HCT116 (cell line): Measurements from ENCODE around the gene DDX3X. TPM values are rescaled to one million over a fixed set of nuclear protein-coding genes. Genes with fewer than 3 reads are reported as not detected.

Experiments used
- ATAC-seq: fragments of 200-7000 bp; cut with Tn5 transposase; 2 replicates; pipeline ENCODE4 v1.9.1; 2020; ENCODE audit warnings: mild to moderate bottlenecking, moderate library complexity
- BruUV-seq: library from RNA; stranded (reverse); fragments of 400-500 nt; replicated peaks from 2 replicates; lab custom pipeline; 2021; lab: Mats Ljungman, UMichigan
- CTCF ChIA-PET: fragments of 300-600 bp; sonication (Branson Sonifier 250); formaldehyde crosslinking; loops from one replicate; lab custom pipeline; 2021; ENCODE audit warnings: antibody characterized with exemption; lab: Charles Lee
- POLR2A ChIA-PET: fragments of 300-600, 350-600 bp; sonication (Branson Sonifier 250); formaldehyde crosslinking; loops from one replicate; lab custom pipeline; 2021; ENCODE audit warnings: antibody characterized with exemption; lab: Charles Lee
- RAD21 ChIA-PET, 2 experiments: fragments of 300-600 bp; sonication (Branson Sonifier 250); formaldehyde crosslinking; loops; one replicate each; lab custom pipeline; 2023; ENCODE audit warnings: low total read pairs in 2 of 2; ENCODE audit not compliant: uncharacterized antibody in 2 of 2, unreplicated experiment in 2 of 2, low non-redundant PET in 1 of 2; lab: Charles Lee
- DNase-seq: peaks from one replicate; pipeline ENCODE4 v3.0.0-alpha.2; 2010; ENCODE audit warnings: low read depth, low spot score
- H2AFZ ChIP-seq: fragments of 200-600 bp; shearing (Covaris generic), sonication (generic); 2 replicates; pipeline ENCODE4 v1.6.1; 2017; ENCODE audit warnings: low read depth, mixed run types, mixed read lengths, antibody characterized with exemption, low read length; ENCODE audit not compliant: poor library complexity, severe bottlenecking
- H3K27ac ChIP-seq: 2 replicates; pipeline ENCODE4 v1.5.1; 2012; ENCODE audit warnings: low read depth, low read length
- H3K27me3 ChIP-seq: fragments of 200-600 bp; sonication (generic); 2 replicates; pipeline ENCODE4 v1.6.1; 2016; ENCODE audit warnings: mixed run types, low read length, mixed read lengths; ENCODE audit not compliant: insufficient read depth
- H3K36me3 ChIP-seq, 2 experiments: fragments of 200-500 bp in 1 of 2; fragments of 200-600 bp in 1 of 2; sonication (Bioruptor generic) in 1 of 2; sonication (generic) in 1 of 2; 2 replicates each; pipeline versions ENCODE4 v1.5.1 to v1.6.1; 2014 to 2016; ENCODE audit warnings: low read length in 2 of 2, inconsistent platforms in 1 of 2, mixed read lengths in 1 of 2, mixed run types in 1 of 2; ENCODE audit not compliant: insufficient read depth in 2 of 2, control insufficient read depth in 1 of 2
- H3K4me1 ChIP-seq, 2 experiments: fragments of 200-600 bp in 1 of 2; sonication (generic) in 1 of 2; 2 replicates each; pipeline versions ENCODE4 v1.5.1 to v1.6.1; 2012 to 2017; ENCODE audit warnings: low read length in 2 of 2, inconsistent platforms in 1 of 2, mild to moderate bottlenecking in 1 of 2, mixed read lengths in 1 of 2, mixed run types in 1 of 2, moderate library complexity in 1 of 2; ENCODE audit not compliant: insufficient read depth in 2 of 2, control insufficient read depth in 1 of 2
- H3K4me2 ChIP-seq: fragments of 200-600 bp; sonication (generic); 2 replicates; pipeline ENCODE4 v1.6.1; 2017; ENCODE audit warnings: mixed run types, low read length, mixed read lengths
- H3K4me3 ChIP-seq, 2 experiments: fragments of 200-600 bp in 1 of 2; sonication (generic) in 1 of 2; replicated peaks in 1 of 2; 2 replicates each; pipeline ENCODE4 v1.5.1; 2011 to 2016; ENCODE audit warnings: low read length in 2 of 2, control low read depth in 1 of 2, low read depth in 1 of 2, mild to moderate bottlenecking in 1 of 2, mixed read lengths in 1 of 2, mixed run types in 1 of 2
- H3K79me2 ChIP-seq: fragments of 200-600 bp; sonication (generic); 2 replicates; pipeline ENCODE4 v1.6.1; 2017; ENCODE audit warnings: mild to moderate bottlenecking, mixed run types, low read length, moderate library complexity, mixed read lengths; ENCODE audit not compliant: insufficient read depth
- H3K9ac ChIP-seq: fragments of 200-600 bp; sonication (generic); 2 replicates; pipeline ENCODE4 v1.6.1; 2016; ENCODE audit warnings: low read length, mixed read lengths
- H3K9me2 ChIP-seq: fragments of 200-600 bp; sonication (generic), shearing (Covaris generic); 2 replicates; pipeline ENCODE4 v1.6.1; 2017; ENCODE audit warnings: mixed run types, mild to moderate bottlenecking, moderate library complexity; ENCODE audit not compliant: insufficient read depth
- H3K9me3 ChIP-seq, 2 experiments: fragments of 200-500 bp in 1 of 2; fragments of 200-600 bp in 1 of 2; sonication (Bioruptor generic) in 1 of 2; sonication (generic) in 1 of 2; 2 replicates each; pipeline ENCODE4 v1.6.1; 2014 to 2017; ENCODE audit warnings: low read length in 2 of 2, mixed read lengths in 2 of 2, inconsistent platforms in 1 of 2, low read depth in 1 of 2, mild to moderate bottlenecking in 1 of 2, mixed run types in 1 of 2, moderate library complexity in 1 of 2; ENCODE audit not compliant: control insufficient read depth in 1 of 2, insufficient read depth in 1 of 2
- H4K20me1 ChIP-seq: fragments of 200-600 bp; sonication (generic), shearing (Covaris generic); 2 replicates; pipeline ENCODE4 v1.6.1; 2017; ENCODE audit warnings: mixed run types, mild to moderate bottlenecking, moderate library complexity; ENCODE audit not compliant: insufficient read depth
- EGR1 ChIP-seq: IDR thresholded peaks from 2 replicates; pipeline ENCODE4 v1.6.1; 2012; ENCODE audit warnings: low read depth
- POLR2AphosphoS5 ChIP-seq: IDR thresholded peaks from 2 replicates; pipeline ENCODE4 v1.6.1; 2011; ENCODE audit warnings: mild to moderate bottlenecking, low read depth, low read length, moderate library complexity
- RAD21 ChIP-seq: IDR thresholded peaks from 2 replicates; pipeline ENCODE4 v1.6.1; 2012; ENCODE audit warnings: low read depth, mild to moderate bottlenecking
- SP1 ChIP-seq: IDR thresholded peaks from 2 replicates; pipeline ENCODE4 v1.6.1; 2012; ENCODE audit warnings: low read depth
- TCF7L2 ChIP-seq: IDR thresholded peaks from 2 replicates; pipeline ENCODE4 v1.7.0; 2011; ENCODE audit warnings: borderline replicate concordance, inconsistent platforms; ENCODE audit not compliant: insufficient read depth, insufficient read length; ENCODE audit errors: extremely low read depth
- YY1 ChIP-seq: IDR thresholded peaks from 2 replicates; pipeline ENCODE4 v1.6.1; 2011; ENCODE audit warnings: low read length, low read depth, moderate library complexity, mild to moderate bottlenecking; ENCODE audit not compliant: insufficient replicate concordance; ENCODE audit errors: extremely low read depth
- ZBTB33 ChIP-seq: IDR thresholded peaks from 2 replicates; pipeline ENCODE4 v1.6.1; 2011; ENCODE audit warnings: mild to moderate bottlenecking, low read length, moderate library complexity; ENCODE audit not compliant: insufficient replicate concordance; ENCODE audit errors: extremely low read depth
- intact Hi-C: fragments of 100-400 bp; cut with micrococcal nuclease; formaldehyde crosslinking; loops from 2 replicates; pipeline ENCODE4 v1.10.0; 2022
- total RNA-seq: library from RNA; stranded (reverse); gene quantifications from one replicate; pipeline ENCODE4 v1.2.1, GENCODE V29; 2021; ENCODE audit not compliant: unreplicated experiment
- TF ChIP-seq, protein P1 (sequence below): IDR thresholded peaks from 2 replicates; pipeline ENCODE4 v1.6.1; 2012
- TF ChIP-seq, protein P2 (sequence below), 3 experiments: fragments of 200-600 bp in 1 of 3; sonication (generic) in 1 of 3; IDR thresholded peaks in 2 of 3; conservative IDR thresholded peaks in 1 of 3; 2 replicates each; pipeline ENCODE4 v1.5.1; 2012 to 2017; ENCODE audit warnings: low read depth in 2 of 3, low read length in 2 of 3, antibody characterized with exemption in 1 of 3, borderline replicate concordance in 1 of 3, control low read depth in 1 of 3, mild to moderate bottlenecking in 1 of 3, mixed read lengths in 1 of 3, mixed run types in 1 of 3, moderate library complexity in 1 of 3; ENCODE audit not compliant: insufficient read depth in 1 of 3

The DDX3X gene
- total RNA-seq, 1 experiment from 2014 or later, result 253 TPM

GRCh38 chrX:41322821-41323603 lies 10.9 kb upstream of the DDX3X start:
- RAD21 ChIA-PET, result no interaction called here
- no peaks in the 10 kb centered on the region for H3K36me3 ChIP-seq
- H3K27ac ChIP-seq, result no peak overlapping the region
- no peaks in the 10 kb centered on the region for H3K27me3 ChIP-seq
- intact Hi-C loops, result no loop called here
- no peaks in the 10 kb centered on the region for H3K79me2 ChIP-seq
- no TSS peak for BruUV-seq
- CTCF ChIA-PET, result no interaction called here
- no peak for ATAC-seq
- no peak overlapping the region for H2AFZ ChIP-seq
- no peak overlapping the region for H3K9ac ChIP-seq
- H3K9me3 ChIP-seq, result no peaks in the 10 kb centered on the region
- DNase-seq, result no peak
- TF ChIP-seq SP1, result no peak
- TF ChIP-seq TCF7L2, result no peak
- H4K20me1 ChIP-seq, result no peaks in the 10 kb centered on the region
- no peak overlapping the region for H3K4me3 ChIP-seq
- no peaks in the 10 kb centered on the region for H3K9me2 ChIP-seq
- no peak overlapping the region for H3K4me2 ChIP-seq
- POLR2A ChIA-PET, result no interaction called here
- no peaks in the 10 kb centered on the region for H3K4me1 ChIP-seq

- H3K4me1 ChIP-seq, result peaks cover 5 to 16% of the 10 kb centered on the region in 2 experiments; a peak in 3 of 4 replicates
- no peak overlapping the region for H3K27ac ChIP-seq
- ChIA-PET POLR2A (no interaction called here), RAD21 (no interaction called here), CTCF (no interaction called here)
- no peak overlapping the region for H3K4me2 ChIP-seq
- H3K27me3 ChIP-seq, result no peaks in the 10 kb centered on the region
- no TSS peak for BruUV-seq
- intact Hi-C loops, result no loop called here
- no peak overlapping the region for H3K4me3 ChIP-seq
- no peak overlapping the region for H3K9ac ChIP-seq
- H3K36me3 ChIP-seq, result no peaks in the 10 kb centered on the region
- no peaks in the 10 kb centered on the region for H3K9me2 ChIP-seq
- no peaks in the 10 kb centered on the region for H4K20me1 ChIP-seq
- no peak for DNase-seq
- H2AFZ ChIP-seq, result no peak overlapping the region
- no peaks in the 10 kb centered on the region for H3K9me3 ChIP-seq
- H3K79me2 ChIP-seq, result no peaks in the 10 kb centered on the region
- no peak for ATAC-seq
- TF ChIP-seq RAD21, result no peak
- TF ChIP-seq SP1, result no peak
- TF ChIP-seq, protein P1, sequence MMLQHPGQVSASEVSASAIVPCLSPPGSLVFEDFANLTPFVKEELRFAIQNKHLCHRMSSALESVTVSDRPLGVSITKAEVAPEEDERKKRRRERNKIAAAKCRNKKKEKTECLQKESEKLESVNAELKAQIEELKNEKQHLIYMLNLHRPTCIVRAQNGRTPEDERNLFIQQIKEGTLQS, result no peak
- no peak for TF ChIP-seq YY1
- TF ChIP-seq ZBTB33, result no peak
- TF ChIP-seq, protein P2, sequence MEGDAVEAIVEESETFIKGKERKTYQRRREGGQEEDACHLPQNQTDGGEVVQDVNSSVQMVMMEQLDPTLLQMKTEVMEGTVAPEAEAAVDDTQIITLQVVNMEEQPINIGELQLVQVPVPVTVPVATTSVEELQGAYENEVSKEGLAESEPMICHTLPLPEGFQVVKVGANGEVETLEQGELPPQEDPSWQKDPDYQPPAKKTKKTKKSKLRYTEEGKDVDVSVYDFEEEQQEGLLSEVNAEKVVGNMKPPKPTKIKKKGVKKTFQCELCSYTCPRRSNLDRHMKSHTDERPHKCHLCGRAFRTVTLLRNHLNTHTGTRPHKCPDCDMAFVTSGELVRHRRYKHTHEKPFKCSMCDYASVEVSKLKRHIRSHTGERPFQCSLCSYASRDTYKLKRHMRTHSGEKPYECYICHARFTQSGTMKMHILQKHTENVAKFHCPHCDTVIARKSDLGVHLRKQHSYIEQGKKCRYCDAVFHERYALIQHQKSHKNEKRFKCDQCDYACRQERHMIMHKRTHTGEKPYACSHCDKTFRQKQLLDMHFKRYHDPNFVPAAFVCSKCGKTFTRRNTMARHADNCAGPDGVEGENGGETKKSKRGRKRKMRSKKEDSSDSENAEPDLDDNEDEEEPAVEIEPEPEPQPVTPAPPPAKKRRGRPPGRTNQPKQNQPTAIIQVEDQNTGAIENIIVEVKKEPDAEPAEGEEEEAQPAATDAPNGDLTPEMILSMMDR (IDR thresholded peaks at IDR 0.05 in 2 of 3, conservative IDR thresholded peaks at IDR 0.05 in 1 of 3; ENCODE audit: borderline replicate concordance in 1 of 3, insufficient read depth in 1 of 3, low read depth in 2 of 3, low read length in 2 of 3), result no peak
- no peak for TF ChIP-seq EGR1
- TF ChIP-seq POLR2AphosphoS5, result no peak
Measured at GRCh38 chrX:41326431-41326830, 7.5 kb upstream of the DDX3X start.
